Measurements from ENCODE around the gene CCS. TPM values are rescaled to one million over a fixed set of nuclear protein-coding genes. Genes with fewer than 3 reads are reported as not detected.

Gene CCS
- total and polyA plus RNA-seq, 2 of the 4 experiments (the other 2 are of a cell fraction), result 20.1 to 53.0 TPM

DNA sequence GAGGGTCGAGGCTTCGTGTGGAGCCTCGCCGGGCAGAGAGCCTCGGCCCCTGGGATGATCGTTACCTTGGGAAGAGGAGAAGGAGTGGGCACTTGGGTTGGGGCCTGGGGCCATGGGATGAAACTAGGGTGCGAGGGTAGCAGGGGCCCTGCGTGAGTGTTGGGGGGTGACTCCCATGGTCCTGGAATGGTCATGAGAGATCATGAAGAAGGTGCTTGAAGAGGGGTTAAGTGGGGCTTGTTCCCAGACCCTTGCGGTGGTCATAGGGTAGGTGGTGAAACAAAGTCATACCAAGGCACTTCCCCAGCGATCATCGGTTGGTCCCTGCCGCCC, 284 bp downstream of the CCS start:
- TF ChIP-seq RFX5 (IDR thresholded peaks at IDR 0.05; ENCODE audit: low read depth, low read length) (no peak), MAFK (IDR thresholded peaks at IDR 0.05; ENCODE audit: low read depth, low read length) (no peak), FOS (IDR thresholded peaks at IDR 0.05; ENCODE audit: low read depth, low read length) (no peak), MAZ (IDR thresholded peaks at IDR 0.05; ENCODE audit: borderline replicate concordance, low read depth, low read length) (no peak), POLR2A (IDR thresholded peaks at IDR 0.05; ENCODE audit: low read depth, low read length) (no peak), RAD21 (IDR thresholded peaks at IDR 0.05; ENCODE audit: low read length) (no peak)
- TF ChIP-seq, protein P1, sequence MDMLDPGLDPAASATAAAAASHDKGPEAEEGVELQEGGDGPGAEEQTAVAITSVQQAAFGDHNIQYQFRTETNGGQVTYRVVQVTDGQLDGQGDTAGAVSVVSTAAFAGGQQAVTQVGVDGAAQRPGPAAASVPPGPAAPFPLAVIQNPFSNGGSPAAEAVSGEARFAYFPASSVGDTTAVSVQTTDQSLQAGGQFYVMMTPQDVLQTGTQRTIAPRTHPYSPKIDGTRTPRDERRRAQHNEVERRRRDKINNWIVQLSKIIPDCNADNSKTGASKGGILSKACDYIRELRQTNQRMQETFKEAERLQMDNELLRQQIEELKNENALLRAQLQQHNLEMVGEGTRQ (IDR thresholded peaks at IDR 0.05; ENCODE audit: low read depth, low read length), result no peak
- TF ChIP-seq, protein P2, sequence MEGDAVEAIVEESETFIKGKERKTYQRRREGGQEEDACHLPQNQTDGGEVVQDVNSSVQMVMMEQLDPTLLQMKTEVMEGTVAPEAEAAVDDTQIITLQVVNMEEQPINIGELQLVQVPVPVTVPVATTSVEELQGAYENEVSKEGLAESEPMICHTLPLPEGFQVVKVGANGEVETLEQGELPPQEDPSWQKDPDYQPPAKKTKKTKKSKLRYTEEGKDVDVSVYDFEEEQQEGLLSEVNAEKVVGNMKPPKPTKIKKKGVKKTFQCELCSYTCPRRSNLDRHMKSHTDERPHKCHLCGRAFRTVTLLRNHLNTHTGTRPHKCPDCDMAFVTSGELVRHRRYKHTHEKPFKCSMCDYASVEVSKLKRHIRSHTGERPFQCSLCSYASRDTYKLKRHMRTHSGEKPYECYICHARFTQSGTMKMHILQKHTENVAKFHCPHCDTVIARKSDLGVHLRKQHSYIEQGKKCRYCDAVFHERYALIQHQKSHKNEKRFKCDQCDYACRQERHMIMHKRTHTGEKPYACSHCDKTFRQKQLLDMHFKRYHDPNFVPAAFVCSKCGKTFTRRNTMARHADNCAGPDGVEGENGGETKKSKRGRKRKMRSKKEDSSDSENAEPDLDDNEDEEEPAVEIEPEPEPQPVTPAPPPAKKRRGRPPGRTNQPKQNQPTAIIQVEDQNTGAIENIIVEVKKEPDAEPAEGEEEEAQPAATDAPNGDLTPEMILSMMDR (conservative IDR thresholded peaks at IDR 0.05; ENCODE audit: low read depth, low read length), result no peak
- TF ChIP-seq, protein P3, sequence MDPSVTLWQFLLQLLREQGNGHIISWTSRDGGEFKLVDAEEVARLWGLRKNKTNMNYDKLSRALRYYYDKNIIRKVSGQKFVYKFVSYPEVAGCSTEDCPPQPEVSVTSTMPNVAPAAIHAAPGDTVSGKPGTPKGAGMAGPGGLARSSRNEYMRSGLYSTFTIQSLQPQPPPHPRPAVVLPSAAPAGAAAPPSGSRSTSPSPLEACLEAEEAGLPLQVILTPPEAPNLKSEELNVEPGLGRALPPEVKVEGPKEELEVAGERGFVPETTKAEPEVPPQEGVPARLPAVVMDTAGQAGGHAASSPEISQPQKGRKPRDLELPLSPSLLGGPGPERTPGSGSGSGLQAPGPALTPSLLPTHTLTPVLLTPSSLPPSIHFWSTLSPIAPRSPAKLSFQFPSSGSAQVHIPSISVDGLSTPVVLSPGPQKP (IDR thresholded peaks at IDR 0.05; ENCODE audit: borderline replicate concordance, low read depth, low read length), result no peak
- ChIA-PET CTCF (interaction anchor here (0.5 to 1.1 kb wide), 3 partner anchors 14 to 44 kb away, joined by 4 to 5 read pairs (median 5); no protein-coding TSS in a partner anchor), POLR2A (ENCODE audit: unreplicated experiment) (no interaction called here)
- H3K9me1 ChIP-seq (ENCODE audit: insufficient read depth, low read length), result peaks cover 19% of the 10 kb centered on the region
- H3K4ac ChIP-seq (ENCODE audit: low read depth, low read length), result peak overlapping the region; percentile 90
- peak overlapping the region; percentile 75 for H4K91ac ChIP-seq (ENCODE audit: insufficient read depth, low read depth, low read length)
- peak overlapping the region; percentile 85 for H3K27ac ChIP-seq (ENCODE audit: insufficient read depth, low read length)
- peaks cover 11% of the 10 kb centered on the region for H3K4me1 ChIP-seq (ENCODE audit: control insufficient read depth, insufficient read depth, low read length)
- H4K5ac ChIP-seq (ENCODE audit: low read depth, low read length), result peak overlapping the region; percentile 58
- ATAC-seq (ENCODE audit: low read depth) (0 out of 2 replicates have a peak, but pooled peaks have one; percentile 1), DNase-seq (no peak)
- peak overlapping the region; percentile 89 for H3K4me2 ChIP-seq (ENCODE audit: low read depth, low read length)
- 6% methylated on average over 10 of the region's 12 CpGs; no CpG with 5 or more reads in 1 of the 2 experiments for WGBS, 2 experiments (ENCODE audit: extremely low coverage in 2 of 2, insufficient read length in 1 of 2)
- H3K18ac ChIP-seq (ENCODE audit: low read depth, low read length), result peak overlapping the region; percentile 25; the same call in 1 of the 2 replicates
- peak overlapping the region; percentile 71 to 96 for H4K8ac ChIP-seq (ENCODE audit: low read depth in 2 of 2, low read length in 2 of 2)
- in situ Hi-C loops (cut with MboI; ENCODE audit: low sequenced_read_pairs), result no loop called here
- H3K79me1 ChIP-seq (ENCODE audit: low read depth in 1 of 2, low read length in 2 of 2), result peaks cover 23 to 35% of the 10 kb centered on the region in 2 experiments
- dilution Hi-C loops (cut with HindIII; ENCODE audit: low sequenced_read_pairs, unreplicated experiment), result no loop called here
- peak overlapping the region; percentile 79 for H3K56ac ChIP-seq (ENCODE audit: extremely low read depth, insufficient read depth, low read length)
- H3K9ac ChIP-seq (ENCODE audit: low read depth, low read length), result peak overlapping the region; percentile 93
- H3K4me3 ChIP-seq (ENCODE audit: insufficient read depth, low read depth, low read length), result peak overlapping the region; percentile 71
- H3K9me3 ChIP-seq (ENCODE audit: control insufficient read depth, insufficient read depth, low read length), result no peaks in the 10 kb centered on the region
- peak overlapping the region; percentile 95 for H3K14ac ChIP-seq (replicated peaks; ENCODE audit: low read depth, low read length)
- no peak overlapping the region for H2BK20ac ChIP-seq (ENCODE audit: low read depth, low read length)
- H4K20me1 ChIP-seq (ENCODE audit: insufficient read depth, low read length), result no peaks in the 10 kb centered on the region
- H2BK5ac ChIP-seq (ENCODE audit: low read depth, low read length, poor library complexity, severe bottlenecking), result peak overlapping the region; percentile 75
- intact Hi-C loops (cut with micrococcal nuclease), result no loop called here
- H2AK5ac ChIP-seq (ENCODE audit: low read depth, low read length), result peak overlapping the region; percentile 46; the same call in 1 of the 2 replicates
- peak overlapping the region; percentile 90 for H2AK9ac ChIP-seq (replicated peaks; ENCODE audit: low read depth, low read length, poor library complexity)
- peak overlapping the region; percentile 18; the same call in 1 of the 3 replicates for H2BK15ac ChIP-seq (ENCODE audit: low read depth, low read length)
- peak overlapping the region; percentile 20; the same call in 1 of the 2 replicates for H2BK120ac ChIP-seq (ENCODE audit: low read depth, low read length)
- no TSS peak for BruUV-seq (replicated peaks)
- H3K36me3 ChIP-seq (ENCODE audit: control insufficient read depth, insufficient read depth, low read length), result peaks cover 2% of the 10 kb centered on the region; the same call in 1 of the 2 replicates
- H2AFZ ChIP-seq (replicated peaks; ENCODE audit: low read length, poor library complexity), result peak overlapping the region; percentile 99
- H3K27me3 ChIP-seq (ENCODE audit: control insufficient read depth, insufficient read depth, low read length), result no peaks in the 10 kb centered on the region
- peak overlapping the region; percentile 87; the same call in 1 of the 2 replicates for H3K23ac ChIP-seq (ENCODE audit: low read depth, low read length)

All from IMR-90 (cell line).